ENCODE data around the gene DYNC2I2. TPM values are rescaled to one million over a fixed set of nuclear protein-coding genes. Genes with fewer than 3 reads are reported as not detected.

DYNC2I2 gene
- total RNA-seq, 1 experiment from 2014 or later: 225 TPM

DNA sequence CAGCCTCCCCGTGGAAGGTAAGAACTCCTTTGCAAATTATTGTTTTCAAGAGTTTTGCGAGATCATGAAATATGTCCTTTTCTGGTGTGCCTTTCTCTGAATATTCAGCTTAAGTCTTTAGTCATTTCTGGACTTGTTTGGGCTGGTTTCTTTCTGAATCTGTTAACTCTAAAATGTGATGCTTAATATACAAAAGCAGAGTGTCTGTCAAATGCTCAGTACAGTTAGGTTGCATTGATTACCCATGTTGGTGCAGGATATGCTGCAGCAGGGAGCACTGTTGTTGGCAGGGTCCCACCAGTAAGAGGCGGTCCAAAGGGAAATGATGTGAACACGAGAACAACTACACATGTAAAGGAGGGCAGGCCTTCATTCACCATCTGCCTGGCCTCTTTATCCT lies 56.5 kb downstream of the DYNC2I2 start:
- intact Hi-C loops (cut with micrococcal nuclease; ENCODE audit: unreplicated experiment): no loop called here
- Histone ChIP-seq H3K4me1 (replicated peaks; ENCODE audit: insufficient read depth) (no peaks in the 10 kb centered on the region), H3K79me2 (ENCODE audit: low read depth) (no peaks in the 10 kb centered on the region; the same call in 1 of the 2 replicates), H2AFZ (no peak overlapping the region), H3K27me3 (ENCODE audit: insufficient read depth, low read depth) (no peaks in the 10 kb centered on the region), H3K27ac (no peak overlapping the region), H3K36me3 (ENCODE audit: low read depth) (0 out of 2 replicates have a peak, but pooled peaks cover 7% of the 10 kb centered on the region), H4K20me1 (ENCODE audit: insufficient read depth) (no peaks in the 10 kb centered on the region), H3K9me2 (ENCODE audit: insufficient read depth) (no peaks in the 10 kb centered on the region), H3K4me2 (no peak overlapping the region), H3F3A (ENCODE audit: insufficient read depth, low read depth) (peaks cover 12% of the 10 kb centered on the region; the same call in 1 of the 2 replicates), H3K9me3 (ENCODE audit: insufficient read depth, low read depth) (no peaks in the 10 kb centered on the region), H3K4me3 (no peak overlapping the region)
- POLR2A ChIA-PET (ENCODE audit: unreplicated experiment): interaction anchor here (0.6 kb wide), 1 partner anchor 163 kb away, joined by 11 read pairs; no protein-coding TSS in a partner anchor
- TF ChIP-seq EZH2 (IDR thresholded peaks at IDR 0.05; ENCODE audit: low read depth): no peak
- TF ChIP-seq, protein P1, sequence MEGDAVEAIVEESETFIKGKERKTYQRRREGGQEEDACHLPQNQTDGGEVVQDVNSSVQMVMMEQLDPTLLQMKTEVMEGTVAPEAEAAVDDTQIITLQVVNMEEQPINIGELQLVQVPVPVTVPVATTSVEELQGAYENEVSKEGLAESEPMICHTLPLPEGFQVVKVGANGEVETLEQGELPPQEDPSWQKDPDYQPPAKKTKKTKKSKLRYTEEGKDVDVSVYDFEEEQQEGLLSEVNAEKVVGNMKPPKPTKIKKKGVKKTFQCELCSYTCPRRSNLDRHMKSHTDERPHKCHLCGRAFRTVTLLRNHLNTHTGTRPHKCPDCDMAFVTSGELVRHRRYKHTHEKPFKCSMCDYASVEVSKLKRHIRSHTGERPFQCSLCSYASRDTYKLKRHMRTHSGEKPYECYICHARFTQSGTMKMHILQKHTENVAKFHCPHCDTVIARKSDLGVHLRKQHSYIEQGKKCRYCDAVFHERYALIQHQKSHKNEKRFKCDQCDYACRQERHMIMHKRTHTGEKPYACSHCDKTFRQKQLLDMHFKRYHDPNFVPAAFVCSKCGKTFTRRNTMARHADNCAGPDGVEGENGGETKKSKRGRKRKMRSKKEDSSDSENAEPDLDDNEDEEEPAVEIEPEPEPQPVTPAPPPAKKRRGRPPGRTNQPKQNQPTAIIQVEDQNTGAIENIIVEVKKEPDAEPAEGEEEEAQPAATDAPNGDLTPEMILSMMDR (conservative IDR thresholded peaks at IDR 0.05): no peak
- BruUV-seq (replicated peaks): no TSS peak
- CTCF ChIA-PET: no interaction called here
- no peak for DNase-seq

GRCh38 chr9:128595471-128595870 lies 61.2 kb downstream of the DYNC2I2 start:
- Histone ChIP-seq H3F3A (ENCODE audit: insufficient read depth, low read depth) (peaks cover 5% of the 10 kb centered on the region; the same call in 1 of the 2 replicates), H3K9me3 (ENCODE audit: insufficient read depth, low read depth) (no peaks in the 10 kb centered on the region), H3K79me2 (ENCODE audit: low read depth) (no peaks in the 10 kb centered on the region; the same call in 1 of the 2 replicates), H3K27me3 (ENCODE audit: insufficient read depth, low read depth) (no peaks in the 10 kb centered on the region), H3K9me2 (ENCODE audit: insufficient read depth) (no peaks in the 10 kb centered on the region), H3K36me3 (ENCODE audit: low read depth) (0 out of 2 replicates have a peak, but pooled peaks cover 7% of the 10 kb centered on the region), H4K20me1 (ENCODE audit: insufficient read depth) (no peaks in the 10 kb centered on the region), H3K4me2 (no peak overlapping the region), H3K27ac (no peak overlapping the region), H3K4me1 (replicated peaks; ENCODE audit: insufficient read depth) (no peaks in the 10 kb centered on the region), H3K4me3 (no peak overlapping the region), H2AFZ (no peak overlapping the region)
- BruUV-seq (replicated peaks): no TSS peak
- ChIA-PET POLR2A (ENCODE audit: unreplicated experiment) (no interaction called here), CTCF (interaction anchor here (0.6 kb wide), 1 partner anchor 52 kb away, joined by 3 read pairs; no protein-coding TSS in a partner anchor)
- no peak for TF ChIP-seq EZH2 (IDR thresholded peaks at IDR 0.05; ENCODE audit: low read depth)
- TF ChIP-seq, protein P1 (conservative IDR thresholded peaks at IDR 0.05): no peak
- intact Hi-C loops (cut with micrococcal nuclease; ENCODE audit: unreplicated experiment): no loop called here
- no peak for DNase-seq

GRCh38 chr9:128593856-128594255 lies 62.8 kb downstream of the DYNC2I2 start:
- no peak overlapping the region for H2AFZ ChIP-seq
- no peak overlapping the region for H3K27ac ChIP-seq
- H3K4me1 ChIP-seq (replicated peaks; ENCODE audit: insufficient read depth): no peaks in the 10 kb centered on the region
- POLR2A ChIA-PET (ENCODE audit: unreplicated experiment): no interaction called here
- no peaks in the 10 kb centered on the region for H3K27me3 ChIP-seq (ENCODE audit: insufficient read depth, low read depth)
- H3K4me3 ChIP-seq: no peak overlapping the region
- no peak overlapping the region for H3K4me2 ChIP-seq
- no peaks in the 10 kb centered on the region for H4K20me1 ChIP-seq (ENCODE audit: insufficient read depth)
- no peaks in the 10 kb centered on the region for H3K36me3 ChIP-seq (ENCODE audit: low read depth)
- no peaks in the 10 kb centered on the region for H3K9me2 ChIP-seq (ENCODE audit: insufficient read depth)
- no TSS peak for BruUV-seq (replicated peaks)
- intact Hi-C loops (cut with micrococcal nuclease; ENCODE audit: unreplicated experiment): no loop called here
- H3K79me2 ChIP-seq (ENCODE audit: low read depth): no peaks in the 10 kb centered on the region; the same call in 1 of the 2 replicates
- no peaks in the 10 kb centered on the region for H3K9me3 ChIP-seq (ENCODE audit: insufficient read depth, low read depth)
- CTCF ChIA-PET: interaction anchor here (0.5 kb wide), 1 partner anchor 155 kb away, joined by 4 read pairs; no protein-coding TSS in a partner anchor
- H3F3A ChIP-seq (ENCODE audit: insufficient read depth, low read depth): no peaks in the 10 kb centered on the region; the same call in 1 of the 2 replicates
- TF ChIP-seq, protein P1 (conservative IDR thresholded peaks at IDR 0.05): no peak
- TF ChIP-seq EZH2 (IDR thresholded peaks at IDR 0.05; ENCODE audit: low read depth): no peak
- no peak for DNase-seq
